Trophoblast cell (in vitro differentiated cells and primary cell): Measurements from ENCODE around the gene SNTG2.

Experiments used
- DNase-seq, 2 donors: peaks; one replicate each; pipeline ENCODE4 v3.0.0-alpha.2; 2016
- H2AFZ ChIP-seq: 2 replicates; pipeline ENCODE4 v1.6.1; 2013; ENCODE audit warnings: low read length, moderate library complexity, mild to moderate bottlenecking; ENCODE audit not compliant: insufficient read depth, poor library complexity
- H2AK5ac ChIP-seq: 2 replicates; pipeline ENCODE4 v1.6.1; 2013; ENCODE audit warnings: mild to moderate bottlenecking, low read length
- H2BK120ac ChIP-seq: 2 replicates; pipeline ENCODE4 v1.6.1; 2013; ENCODE audit warnings: low read length, mild to moderate bottlenecking, moderate library complexity; ENCODE audit not compliant: insufficient read depth, poor library complexity
- H2BK12ac ChIP-seq: 2 replicates; pipeline ENCODE4 v1.6.1; 2013; ENCODE audit warnings: mild to moderate bottlenecking, low read length, moderate library complexity
- H2BK5ac ChIP-seq: 2 replicates; pipeline ENCODE4 v1.6.1; 2013; ENCODE audit warnings: low read length, low read depth, moderate library complexity, mild to moderate bottlenecking; ENCODE audit not compliant: poor library complexity
- H3K14ac ChIP-seq: 2 replicates; pipeline ENCODE4 v1.6.1; 2013; ENCODE audit warnings: mild to moderate bottlenecking, low read length
- H3K18ac ChIP-seq: 2 replicates; pipeline ENCODE4 v1.6.1; 2013; ENCODE audit warnings: mild to moderate bottlenecking, low read length
- H3K23ac ChIP-seq: 2 replicates; pipeline ENCODE4 v1.6.1; 2013; ENCODE audit warnings: low read length
- H3K27ac ChIP-seq: 2 replicates; pipeline ENCODE4 v1.5.1; 2013; ENCODE audit warnings: low read depth, mild to moderate bottlenecking, inconsistent platforms, low read length, moderate library complexity
- H3K27me3 ChIP-seq: 2 replicates; pipeline ENCODE4 v1.6.1; 2013; ENCODE audit warnings: inconsistent platforms, mild to moderate bottlenecking, low read length, moderate library complexity; ENCODE audit not compliant: insufficient read depth
- H3K36me3 ChIP-seq, 2 experiments: 1 replicate in 1 of 2; 2 replicates in 1 of 2; pipeline ENCODE4 v1.6.1; 2013; ENCODE audit warnings: low read length in 2 of 2, mild to moderate bottlenecking in 2 of 2, moderate library complexity in 1 of 2; ENCODE audit not compliant: insufficient read depth in 2 of 2, control insufficient read depth in 1 of 2
- H3K4ac ChIP-seq: 2 replicates; pipeline ENCODE4 v1.6.1; 2013; ENCODE audit warnings: low read depth, mild to moderate bottlenecking, low read length, moderate library complexity
- H3K4me1 ChIP-seq, 2 experiments: 1 replicate in 1 of 2; 2 replicates in 1 of 2; pipeline ENCODE4 v1.6.1; 2013; ENCODE audit warnings: low read length in 2 of 2, mild to moderate bottlenecking in 2 of 2, moderate library complexity in 1 of 2; ENCODE audit not compliant: insufficient read depth in 2 of 2, control insufficient read depth in 1 of 2
- H3K4me2 ChIP-seq: 2 replicates; pipeline ENCODE4 v1.6.1; 2013; ENCODE audit warnings: inconsistent platforms, mild to moderate bottlenecking, low read length, moderate library complexity
- H3K4me3 ChIP-seq: 2 replicates; pipeline ENCODE4 v1.5.1; 2013; ENCODE audit warnings: mild to moderate bottlenecking, low read depth, low read length, inconsistent platforms
- H3K79me1 ChIP-seq: one replicate; pipeline ENCODE4 v1.6.1; 2013; ENCODE audit warnings: low read length
- H3K79me2 ChIP-seq: 2 replicates; pipeline ENCODE4 v1.6.1; 2013; ENCODE audit warnings: low read length, mild to moderate bottlenecking; ENCODE audit not compliant: control insufficient read depth, insufficient read depth, poor library complexity
- H3K9ac ChIP-seq: 2 replicates; pipeline ENCODE4 v1.6.1; 2013; ENCODE audit warnings: mild to moderate bottlenecking, low read length
- H3K9me3 ChIP-seq: 2 replicates; pipeline ENCODE4 v1.6.1; 2013; ENCODE audit warnings: low read depth, mild to moderate bottlenecking, control low read depth, inconsistent platforms, low read length; ENCODE audit not compliant: insufficient read depth
- H4K12ac ChIP-seq: 2 replicates; pipeline ENCODE4 v1.6.1; 2013; ENCODE audit warnings: low read depth, mild to moderate bottlenecking, low read length, moderate library complexity
- H4K8ac ChIP-seq: 2 replicates; pipeline ENCODE4 v1.6.1; 2013; ENCODE audit warnings: low read depth, mild to moderate bottlenecking, low read length, moderate library complexity
- H4K91ac ChIP-seq: one replicate; pipeline ENCODE4 v1.6.1; 2013; ENCODE audit warnings: low read depth, mild to moderate bottlenecking, low read length, moderate library complexity
- WGBS: extraction: QIAGEN DNeasy Blood & Tissue Kit; methylation state at CpG from one replicate; pipeline ENCODE4 v1.1.7; 2013; ENCODE audit warnings: missing lambda C conversion rate; ENCODE audit not compliant: insufficient read length, insufficient coverage; ENCODE audit errors: extremely low coverage; 5-methylcytosine and 5-hydroxymethylcytosine counted together

SNTG2 gene

DNA sequence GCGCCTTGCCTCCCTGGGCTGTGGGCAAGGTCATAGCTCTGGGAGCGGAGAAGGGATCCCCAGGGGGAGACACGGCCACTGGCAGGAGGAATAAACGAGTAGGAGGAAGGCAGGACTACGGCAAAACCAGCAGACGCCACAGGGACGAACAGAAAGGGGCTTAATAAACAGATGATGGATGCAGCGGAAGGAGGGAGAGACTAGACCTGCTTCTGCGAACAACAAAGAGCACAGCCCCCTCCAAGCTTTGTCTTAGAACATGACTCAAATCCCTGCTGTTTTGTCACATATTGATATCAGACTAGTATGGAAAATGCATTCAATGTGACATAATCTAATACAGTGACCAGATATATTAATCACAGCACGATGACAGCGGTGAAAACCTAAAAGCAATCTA lies 306.7 kb downstream of the SNTG2 start:
- Histone ChIP-seq H3K27ac (no peak overlapping the region), H3K4me1 (no peaks in the 10 kb centered on the region), H3K36me3 (no peaks in the 10 kb centered on the region), H3K9ac (no peak overlapping the region), H4K8ac (no peak overlapping the region), H3K79me1 (no peaks in the 10 kb centered on the region), H3K4me3 (no peak overlapping the region), H3K79me2 (no peaks in the 10 kb centered on the region), H4K91ac (no peak overlapping the region), H2AFZ (no peak overlapping the region), H3K9me3 (peaks cover 2% of the 10 kb centered on the region), H2BK120ac (no peak overlapping the region), H3K4me2 (no peak overlapping the region), H2AK5ac (no peak overlapping the region), H2BK12ac (no peak overlapping the region), H3K27me3 (no peaks in the 10 kb centered on the region), H3K4ac (no peak overlapping the region), H3K23ac (no peak overlapping the region), H2BK5ac (no peak overlapping the region), H4K12ac (no peak overlapping the region), H3K14ac (no peak overlapping the region), H3K18ac (no peak overlapping the region)
- WGBS: no CpG with 5 or more reads among the region's 11 CpGs
- DNase-seq: no peak

DNA sequence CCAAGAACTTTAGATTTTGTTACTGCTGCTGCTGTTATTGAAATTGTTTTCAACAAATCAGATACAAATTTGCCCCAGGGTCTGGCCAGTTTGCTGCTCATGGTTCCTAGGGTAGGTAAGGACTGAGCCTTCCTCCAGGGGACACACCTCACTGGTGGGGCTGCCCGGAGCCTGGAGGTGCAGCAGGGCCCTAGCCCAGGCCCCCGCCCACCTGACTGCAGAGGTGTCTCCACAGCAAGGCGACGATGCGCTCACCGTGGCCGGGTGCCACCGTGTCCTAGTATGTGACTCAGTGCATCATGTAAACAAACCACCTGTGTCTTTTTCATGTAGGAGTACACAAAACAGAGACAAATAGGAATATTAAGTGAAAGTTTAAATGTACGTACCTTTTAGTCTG lies 309.1 kb downstream of the SNTG2 start:
- no peak overlapping the region for H2BK12ac ChIP-seq
- no peak overlapping the region for H2BK5ac ChIP-seq
- H3K27ac ChIP-seq: no peak overlapping the region
- H4K8ac ChIP-seq: no peak overlapping the region
- H3K4me1 ChIP-seq: no peaks in the 10 kb centered on the region
- no peak overlapping the region for H2AFZ ChIP-seq
- H3K9ac ChIP-seq: no peak overlapping the region
- no peak overlapping the region for H3K4me3 ChIP-seq
- H4K91ac ChIP-seq: no peak overlapping the region
- no CpG with 5 or more reads among the region's 9 CpGs for WGBS
- no peak for DNase-seq
- H3K36me3 ChIP-seq: no peaks in the 10 kb centered on the region
- H3K79me2 ChIP-seq: no peaks in the 10 kb centered on the region
- no peak overlapping the region for H2AK5ac ChIP-seq
- H3K4me2 ChIP-seq: no peak overlapping the region
- H3K4ac ChIP-seq: no peak overlapping the region
- H3K79me1 ChIP-seq: no peaks in the 10 kb centered on the region
- no peak overlapping the region for H3K14ac ChIP-seq
- no peak overlapping the region for H3K23ac ChIP-seq
- no peaks in the 10 kb centered on the region for H3K27me3 ChIP-seq
- peaks cover 3% of the 10 kb centered on the region for H3K9me3 ChIP-seq
- H4K12ac ChIP-seq: no peak overlapping the region
- H3K18ac ChIP-seq: no peak overlapping the region
- H2BK120ac ChIP-seq: no peak overlapping the region

DNA sequence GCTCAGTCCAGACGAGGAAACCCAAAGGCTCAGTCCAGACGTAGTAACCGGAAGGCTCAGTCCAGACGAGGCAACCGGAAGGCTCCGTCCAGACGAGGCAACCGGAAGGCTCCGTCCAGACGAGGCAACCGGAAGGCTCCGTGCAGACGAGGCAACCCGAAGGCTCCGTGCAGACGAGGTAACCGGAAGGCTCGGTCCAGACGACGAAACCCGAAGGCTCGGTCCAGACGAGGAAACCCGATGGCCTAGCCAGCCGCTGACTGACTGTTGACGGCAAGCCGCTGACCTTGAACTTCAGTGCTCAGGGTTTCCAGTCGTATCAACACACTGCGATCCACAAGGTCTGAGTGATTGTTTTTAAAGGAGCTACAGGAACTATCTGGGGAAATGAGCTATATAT lies 312.0 kb downstream of the SNTG2 start:
- H3K4me2 ChIP-seq: no peak overlapping the region
- no peak overlapping the region for H3K18ac ChIP-seq
- no peak overlapping the region for H3K4me3 ChIP-seq
- no peak overlapping the region for H2BK12ac ChIP-seq
- H3K79me2 ChIP-seq: no peaks in the 10 kb centered on the region
- H3K9ac ChIP-seq: no peak overlapping the region
- no peaks in the 10 kb centered on the region for H3K36me3 ChIP-seq
- H2AK5ac ChIP-seq: no peak overlapping the region
- H2BK5ac ChIP-seq: no peak overlapping the region
- H3K4ac ChIP-seq: no peak overlapping the region
- no peaks in the 10 kb centered on the region for H3K79me1 ChIP-seq
- WGBS: no CpG with 5 or more reads among the region's 29 CpGs
- no peak overlapping the region for H3K27ac ChIP-seq
- no peaks in the 10 kb centered on the region for H3K4me1 ChIP-seq
- no peaks in the 10 kb centered on the region for H3K27me3 ChIP-seq
- no peak overlapping the region for H4K8ac ChIP-seq
- no peak overlapping the region for H4K12ac ChIP-seq
- no peak overlapping the region for H2BK120ac ChIP-seq
- H2AFZ ChIP-seq: no peak overlapping the region
- DNase-seq: no peak
- no peak overlapping the region for H3K14ac ChIP-seq
- no peak overlapping the region for H4K91ac ChIP-seq
- no peak overlapping the region for H3K23ac ChIP-seq
- H3K9me3 ChIP-seq: peaks cover 3% of the 10 kb centered on the region

DNA sequence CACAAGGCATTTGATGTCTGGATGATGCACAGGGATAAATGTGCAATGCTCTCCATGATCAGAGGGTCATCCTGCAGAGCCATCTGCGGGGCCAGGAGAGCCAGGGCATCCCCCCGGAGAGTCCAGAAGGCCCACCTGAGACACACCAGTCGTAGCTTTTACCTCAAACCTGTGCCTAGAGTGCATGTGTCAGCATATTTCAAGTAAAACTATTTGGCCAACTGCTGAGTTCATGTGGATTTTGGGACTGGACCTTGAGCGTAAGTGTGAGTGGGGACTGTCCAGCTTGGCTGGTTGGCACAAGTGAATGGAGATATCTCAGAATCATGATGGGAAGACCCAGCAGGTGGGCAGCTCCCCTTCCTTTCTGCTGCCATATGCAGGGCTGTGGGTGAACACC lies 314.8 kb downstream of the SNTG2 start:
- no peaks in the 10 kb centered on the region for H3K79me1 ChIP-seq
- no peak overlapping the region for H3K4me2 ChIP-seq
- no peak overlapping the region for H2BK12ac ChIP-seq
- no peak overlapping the region for H2AK5ac ChIP-seq
- H4K12ac ChIP-seq: no peak overlapping the region
- no peak overlapping the region for H3K9ac ChIP-seq
- no peak overlapping the region for H3K4ac ChIP-seq
- no peaks in the 10 kb centered on the region for H3K79me2 ChIP-seq
- no peak overlapping the region for H3K23ac ChIP-seq
- H2BK120ac ChIP-seq: no peak overlapping the region
- no peak overlapping the region for H2AFZ ChIP-seq
- no peak overlapping the region for H3K18ac ChIP-seq
- no CpG with 5 or more reads among the region's 4 CpGs for WGBS
- no peak for DNase-seq
- H3K9me3 ChIP-seq: peaks cover 5% of the 10 kb centered on the region
- no peak overlapping the region for H3K27ac ChIP-seq
- no peak overlapping the region for H3K4me3 ChIP-seq
- H4K8ac ChIP-seq: no peak overlapping the region
- no peak overlapping the region for H4K91ac ChIP-seq
- no peaks in the 10 kb centered on the region for H3K36me3 ChIP-seq
- H2BK5ac ChIP-seq: no peak overlapping the region
- no peaks in the 10 kb centered on the region for H3K27me3 ChIP-seq
- H3K14ac ChIP-seq: no peak overlapping the region
- H3K4me1 ChIP-seq: no peaks in the 10 kb centered on the region
